ENCODE results near the gene ZNF821. TPM values are rescaled to one million over a fixed set of nuclear protein-coding genes. Genes with fewer than 3 reads are reported as not detected.
"Not testable (repeated sequence)": the region's sequence is repeated elsewhere in the genome, so short reads cannot be mapped to it uniquely, and the experiment has no call there.

ZNF821 gene
- total RNA-seq: 3.2 TPM
- long read RNA-seq, partial matches to known transcripts: 1 of 4 reads
- long read RNA-seq, other reads (novel, unspliced or antisense): 1 of 4 reads

- intact Hi-C loops (cut with micrococcal nuclease): loop anchor here (5.0 kb wide), 1 partner anchor 37 kb away; the partner anchor contains the start of gene ATXN1L
- peak; percentile 88 for DNase-seq
- ATAC-seq: peak; percentile 94
Observed at GRCh38 chr16:71883849-71884638, at the start of gene ZNF821. Gene ZNF821 (minus strand): TSS chr16:71884182. CDS start chr16:71879946, 4,236 bp downstream.

GRCh38 chr16:71933017-71933416 lies 49.0 kb upstream of the ZNF821 start:
- DNase-seq (no peak), ATAC-seq (no peak)
- intact Hi-C loops (cut with micrococcal nuclease): no loop called here

- no peak for ATAC-seq
- intact Hi-C loops (cut with micrococcal nuclease): no loop called here
- DNase-seq: no peak
Observed at GRCh38 chr16:71931599-71931998, 47.6 kb upstream of the ZNF821 start.

- intact Hi-C loops (cut with micrococcal nuclease): no loop called here
- no peak for ATAC-seq
- no peak for DNase-seq
Observed at GRCh38 chr16:71931001-71931400, 47.0 kb upstream of the ZNF821 start.

- no peak for DNase-seq
- no peak for ATAC-seq
- intact Hi-C loops (cut with micrococcal nuclease): no loop called here
Observed at GRCh38 chr16:71930013-71930563, 46.1 kb upstream of the ZNF821 start.

GRCh38 chr16:71929048-71929447 lies 45.1 kb upstream of the ZNF821 start:
- ATAC-seq (peak; percentile 69), DNase-seq (no peak)
- intact Hi-C loops (cut with micrococcal nuclease): no loop called here

GRCh38 chr16:71927787-71928186 lies 43.8 kb upstream of the ZNF821 start:
- no peak for DNase-seq
- intact Hi-C loops (cut with micrococcal nuclease): no loop called here
- ATAC-seq: peak; percentile 63

- intact Hi-C loops (cut with micrococcal nuclease): no loop called here
- DNase-seq: no peak
- peak; percentile 71 for ATAC-seq
Observed at GRCh38 chr16:71927383-71927782, 43.4 kb upstream of the ZNF821 start.

- intact Hi-C loops (cut with micrococcal nuclease): no loop called here
- DNase-seq (no peak), ATAC-seq (peak; percentile 9)
Observed at GRCh38 chr16:71924710-71925109, 40.7 kb upstream of the ZNF821 start.

GRCh38 chr16:71923941-71924690 lies 40.1 kb upstream of the ZNF821 start:
- ATAC-seq (no peak), DNase-seq (no peak)
- intact Hi-C loops (cut with micrococcal nuclease): no loop called here

GRCh38 chr16:71920658-71921057 lies 36.7 kb upstream of the ZNF821 start:
- no peak for DNase-seq
- ATAC-seq: no peak
- intact Hi-C loops (cut with micrococcal nuclease): no loop called here

- no peak for DNase-seq
- intact Hi-C loops (cut with micrococcal nuclease): no loop called here
- peak; percentile 33 for ATAC-seq
Observed at GRCh38 chr16:71919035-71919434, 35.1 kb upstream of the ZNF821 start.

GRCh38 chr16:71917900-71918299 lies 33.9 kb upstream of the ZNF821 start:
- ATAC-seq (no peak), DNase-seq (no peak)
- intact Hi-C loops (cut with micrococcal nuclease): no loop called here

GRCh38 chr16:71916397-71916920 lies 32.5 kb upstream of the ZNF821 start:
- DNase-seq: no peak
- ATAC-seq: no peak
- intact Hi-C loops (cut with micrococcal nuclease): no loop called here

- ATAC-seq: no peak
- intact Hi-C loops (cut with micrococcal nuclease): no loop called here
- DNase-seq: no peak
Observed at GRCh38 chr16:71915350-71915749, 31.4 kb upstream of the ZNF821 start.

GRCh38 chr16:71914802-71915201 lies 30.8 kb upstream of the ZNF821 start:
- no peak for DNase-seq
- ATAC-seq: no peak
- intact Hi-C loops (cut with micrococcal nuclease): no loop called here

- ATAC-seq (no peak), DNase-seq (no peak)
- intact Hi-C loops (cut with micrococcal nuclease): no loop called here
Observed at GRCh38 chr16:71912534-71913275, 28.7 kb upstream of the ZNF821 start.

GRCh38 chr16:71911121-71911520 lies 27.1 kb upstream of the ZNF821 start:
- DNase-seq: no peak
- intact Hi-C loops (cut with micrococcal nuclease): no loop called here
- no peak for ATAC-seq

GRCh38 chr16:71905765-71906164 lies 21.8 kb upstream of the ZNF821 start:
- ATAC-seq; intact Hi-C loops (cut with micrococcal nuclease); DNase-seq: not testable (repeated sequence)
